GM10266 (cell line): ENCODE measurements around the gene MEGF11.

ENCODE experiments used
- DNase-seq: peaks from one replicate; pipeline ENCODE4 v3.0.0; 2012; ENCODE audit errors: extremely low spot score
- TF ChIP-seq, protein P1 (sequence below): IDR thresholded peaks from 2 replicates; pipeline ENCODE4 v1.5.1; 2012; ENCODE audit warnings: mild to moderate bottlenecking, low read depth; ENCODE audit not compliant: control insufficient read depth, insufficient read depth; ENCODE audit errors: missing control alignments

The MEGF11 gene

DNA sequence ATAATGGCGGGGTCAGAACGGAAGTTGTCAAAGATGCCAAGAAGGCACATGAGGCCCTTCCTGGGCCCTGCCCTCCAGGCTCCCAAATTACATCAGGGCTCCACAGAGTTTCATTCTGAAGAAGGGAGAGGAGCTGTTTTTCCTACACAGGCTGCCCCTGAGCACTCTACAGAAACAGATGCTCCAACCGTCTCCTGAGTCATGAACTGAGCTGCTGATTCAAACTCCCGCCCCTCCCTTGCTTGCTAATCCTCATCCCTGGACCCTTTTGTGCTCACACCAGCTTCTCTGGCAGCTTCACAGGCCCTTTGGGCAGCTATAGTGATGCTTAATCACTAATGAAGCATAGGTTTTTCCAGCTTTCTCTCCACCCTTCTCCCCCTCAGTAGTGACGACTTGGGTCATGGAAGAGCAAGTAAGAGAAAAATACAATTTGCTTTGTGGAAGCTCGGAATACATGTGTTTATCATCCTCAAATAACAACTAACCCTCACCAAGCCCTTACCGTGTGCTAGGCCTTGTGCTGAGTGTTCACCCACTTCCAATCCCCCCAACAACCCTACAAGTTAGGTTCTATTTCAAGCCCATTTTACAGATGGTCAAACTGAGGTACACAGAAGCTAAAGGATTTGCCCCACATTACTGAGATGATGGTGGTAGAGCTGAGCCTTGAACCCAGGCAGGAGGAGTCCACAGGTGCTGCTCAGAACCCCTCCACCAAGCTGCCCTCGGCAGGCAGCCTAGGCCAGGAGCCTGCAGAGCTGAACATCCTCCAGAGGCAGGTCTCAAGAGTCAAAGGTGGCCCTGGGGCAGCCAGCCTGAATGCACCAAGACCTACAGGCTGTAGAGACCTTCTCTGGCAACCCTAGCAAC lies 21.9 kb downstream of the MEGF11 start:
- no peak for DNase-seq
- TF ChIP-seq, protein P1, sequence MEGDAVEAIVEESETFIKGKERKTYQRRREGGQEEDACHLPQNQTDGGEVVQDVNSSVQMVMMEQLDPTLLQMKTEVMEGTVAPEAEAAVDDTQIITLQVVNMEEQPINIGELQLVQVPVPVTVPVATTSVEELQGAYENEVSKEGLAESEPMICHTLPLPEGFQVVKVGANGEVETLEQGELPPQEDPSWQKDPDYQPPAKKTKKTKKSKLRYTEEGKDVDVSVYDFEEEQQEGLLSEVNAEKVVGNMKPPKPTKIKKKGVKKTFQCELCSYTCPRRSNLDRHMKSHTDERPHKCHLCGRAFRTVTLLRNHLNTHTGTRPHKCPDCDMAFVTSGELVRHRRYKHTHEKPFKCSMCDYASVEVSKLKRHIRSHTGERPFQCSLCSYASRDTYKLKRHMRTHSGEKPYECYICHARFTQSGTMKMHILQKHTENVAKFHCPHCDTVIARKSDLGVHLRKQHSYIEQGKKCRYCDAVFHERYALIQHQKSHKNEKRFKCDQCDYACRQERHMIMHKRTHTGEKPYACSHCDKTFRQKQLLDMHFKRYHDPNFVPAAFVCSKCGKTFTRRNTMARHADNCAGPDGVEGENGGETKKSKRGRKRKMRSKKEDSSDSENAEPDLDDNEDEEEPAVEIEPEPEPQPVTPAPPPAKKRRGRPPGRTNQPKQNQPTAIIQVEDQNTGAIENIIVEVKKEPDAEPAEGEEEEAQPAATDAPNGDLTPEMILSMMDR = no peak

- TF ChIP-seq, protein P1 = no peak
- no peak for DNase-seq
Measured at GRCh38 chr15:66229790-66230465, 23.6 kb downstream of the MEGF11 start.

DNA sequence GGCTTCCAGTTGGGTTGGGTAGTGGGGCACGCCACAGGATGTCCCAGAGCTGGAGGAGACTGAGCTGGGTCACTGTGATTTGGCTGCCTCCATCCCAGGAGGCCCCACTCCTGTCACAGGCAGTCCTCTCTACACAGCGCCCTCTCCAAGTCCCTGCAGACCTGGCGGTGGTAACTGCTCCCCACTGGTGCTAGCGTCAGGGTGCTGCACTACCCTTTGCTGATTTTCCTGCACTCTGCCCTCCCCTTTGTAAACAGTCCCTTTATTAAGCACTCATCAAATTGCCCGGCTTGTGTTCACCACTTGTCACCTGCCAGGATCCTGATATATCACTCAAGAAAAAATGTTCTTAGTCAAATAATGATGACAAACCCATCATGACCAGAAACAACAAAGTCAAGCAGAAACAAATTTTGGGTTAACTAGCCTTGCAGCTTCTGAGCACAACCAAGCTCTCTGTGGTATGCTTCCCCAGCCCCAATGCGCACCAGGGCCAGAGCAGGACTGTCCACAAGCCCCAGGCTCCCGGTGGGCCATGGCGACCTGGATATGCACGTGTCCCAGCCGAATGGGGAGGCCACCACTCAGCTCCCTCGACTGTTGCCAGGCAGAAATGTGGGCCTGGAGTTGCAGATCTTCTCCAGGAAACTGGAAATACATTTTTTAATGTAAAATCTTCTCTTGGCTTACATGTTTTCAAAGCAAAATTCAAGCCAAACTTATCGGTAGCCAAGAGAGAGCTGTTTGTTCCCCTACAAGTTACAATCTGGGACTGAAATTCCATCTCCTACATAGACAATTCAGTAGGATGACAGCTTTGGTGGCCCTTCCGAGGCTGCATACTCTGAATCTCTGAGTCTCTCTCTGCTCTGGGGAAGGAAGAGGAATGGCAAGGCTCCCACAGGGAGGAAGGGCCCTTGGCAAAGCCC lies 24.5 kb downstream of the MEGF11 start:
- DNase-seq = no peak
- TF ChIP-seq, protein P1 = no peak

GRCh38 chr15:66226736-66227135 lies 26.8 kb downstream of the MEGF11 start:
- DNase-seq = no peak
- TF ChIP-seq, protein P1 = no peak

DNA sequence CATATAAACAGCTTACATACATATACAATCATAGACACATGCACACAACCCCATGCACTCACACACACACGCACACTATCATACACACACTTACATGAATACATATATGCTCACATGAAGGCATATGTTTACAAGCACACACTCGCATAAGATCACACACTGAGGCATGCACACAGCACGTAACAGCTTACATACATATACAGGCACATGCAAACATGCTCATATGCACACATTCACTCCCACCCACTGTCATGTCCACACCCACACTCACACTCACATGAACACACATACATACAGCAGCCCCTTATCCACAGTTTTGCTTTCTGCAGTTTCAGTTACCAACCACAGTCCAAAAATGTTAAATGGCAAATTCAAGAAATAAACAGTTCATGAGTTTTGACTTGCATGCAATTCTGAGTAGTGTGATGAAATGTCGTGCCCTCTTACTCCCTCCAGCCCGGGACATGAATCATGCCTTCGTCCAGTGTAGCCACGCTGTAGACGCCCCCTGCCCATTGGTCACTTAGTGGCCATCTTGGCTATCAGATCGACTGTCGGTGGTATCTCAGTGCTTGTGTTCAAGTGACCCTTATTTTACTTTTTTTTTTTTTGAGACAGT lies 27.8 kb downstream of the MEGF11 start:
- TF ChIP-seq, protein P1 = no peak

GRCh38 chr15:66224946-66225345 lies 28.6 kb downstream of the MEGF11 start:
- TF ChIP-seq, protein P1 = no peak
- DNase-seq = no peak

More for the DNA sequence above, 27.8 kb downstream of the MEGF11 start:
- DNase-seq = no peak
